GM19035 (cell line): ENCODE data around the gene GDI2.
A peak's percentile ranks its signal among the peaks of the same experiment; 100 is the strongest.
"Not testable (repeated sequence)": the region's sequence is repeated elsewhere in the genome, so short reads cannot be mapped to it uniquely, and the experiment has no call there.

ENCODE experiments used
- ATAC-seq: cut with Tn5 transposase; IDR thresholded peaks from one replicate; pipeline ENCODE4 v1.9.1; 2021; ENCODE audit not compliant: unreplicated experiment

GDI2 gene

GRCh38 chr10:5828725-5829124, 15.5 kb upstream of the GDI2 start:
- no peak for ATAC-seq

GRCh38 chr10:5827841-5828240, 14.6 kb upstream of the GDI2 start:
- no peak for ATAC-seq

GRCh38 chr10:5826511-5826910, 13.3 kb upstream of the GDI2 start:
- ATAC-seq, result not testable (repeated sequence)

- no peak for ATAC-seq
Measured at GRCh38 chr10:5818894-5819293, 5.7 kb upstream of the GDI2 start.

GRCh38 chr10:5818048-5818331, 4.8 kb upstream of the GDI2 start:
- no peak for ATAC-seq

GRCh38 chr10:5817322-5818047, 4.3 kb upstream of the GDI2 start:
- ATAC-seq, result no peak

- no peak for ATAC-seq
Measured at GRCh38 chr10:5816170-5816569, 2.9 kb upstream of the GDI2 start.

- no peak for ATAC-seq
Measured at GRCh38 chr10:5814110-5815107, 1.2 kb upstream of the GDI2 start.

GRCh38 chr10:5813091-5813340, 218 bp downstream of the GDI2 start:
- ATAC-seq, result peak; percentile 31

- ATAC-seq, result peak; percentile 29
Measured at GRCh38 chr10:5812283-5813090, 747 bp downstream of the GDI2 start.

- no peak for ATAC-seq
Measured at GRCh38 chr10:5811387-5811821, 1.8 kb downstream of the GDI2 start.

- no peak for ATAC-seq
Measured at GRCh38 chr10:5810225-5810624, 3.0 kb downstream of the GDI2 start.

GRCh38 chr10:5809527-5810154, 3.6 kb downstream of the GDI2 start:
- ATAC-seq, result no peak

GRCh38 chr10:5808783-5809392, 4.3 kb downstream of the GDI2 start:
- not testable (repeated sequence) for ATAC-seq

GRCh38 chr10:5806745-5807144, 6.5 kb downstream of the GDI2 start:
- no peak for ATAC-seq

- no peak for ATAC-seq
Measured at GRCh38 chr10:5805711-5806110, 7.5 kb downstream of the GDI2 start.

GRCh38 chr10:5805260-5805659, 8.0 kb downstream of the GDI2 start:
- no peak for ATAC-seq

GRCh38 chr10:5804386-5804785, 8.8 kb downstream of the GDI2 start:
- no peak for ATAC-seq

- no peak for ATAC-seq
Measured at GRCh38 chr10:5800782-5801181, 12.5 kb downstream of the GDI2 start.

- no peak for ATAC-seq
Measured at GRCh38 chr10:5794236-5794635, 19.0 kb downstream of the GDI2 start.

- ATAC-seq, result no peak
Measured at GRCh38 chr10:5789626-5790025, 23.6 kb downstream of the GDI2 start.
